Eye (tissue), 1 donor: Measurements from ENCODE around the gene LVRN.
"Not testable (repeated sequence)": the region's sequence is repeated elsewhere in the genome, so short reads cannot be mapped to it uniquely, and the experiment has no call there.

Experiments used
- DNase-seq: peaks from one replicate; pipeline ENCODE4 v3.0.0-alpha.2; 2015

LVRN gene

DNA sequence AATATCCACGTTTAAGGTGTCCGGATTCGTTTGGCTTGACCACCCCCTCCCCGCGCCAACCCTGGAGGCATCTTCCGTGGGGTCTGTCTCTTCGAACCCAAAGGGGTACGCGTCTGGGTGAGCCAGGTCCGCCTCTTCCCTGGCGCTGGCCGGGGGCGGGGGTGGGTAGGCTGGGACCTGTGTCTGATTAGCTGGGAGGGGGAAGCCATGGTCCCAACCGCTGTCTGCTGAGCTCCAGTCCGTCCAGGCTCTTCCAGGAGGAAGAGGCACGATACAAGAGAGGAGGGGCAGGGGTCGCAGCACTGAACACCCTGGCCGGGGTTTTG, at the start of gene LVRN:
TSS of gene LVRN (plus strand) at position 237 of the 326 bp plus-strand sequence. CDS start 143 bp downstream, outside the sequence.
- no peak for DNase-seq

- DNase-seq: not testable (repeated sequence)
Observed at GRCh38 chr5:115913623-115914400, 48.5 kb upstream of the LVRN start.

- DNase-seq: no peak
Observed at GRCh38 chr5:115920171-115920725, 42.0 kb upstream of the LVRN start.

- DNase-seq: not testable (repeated sequence)
Observed at GRCh38 chr5:115928578-115929407, 33.5 kb upstream of the LVRN start.

DNA sequence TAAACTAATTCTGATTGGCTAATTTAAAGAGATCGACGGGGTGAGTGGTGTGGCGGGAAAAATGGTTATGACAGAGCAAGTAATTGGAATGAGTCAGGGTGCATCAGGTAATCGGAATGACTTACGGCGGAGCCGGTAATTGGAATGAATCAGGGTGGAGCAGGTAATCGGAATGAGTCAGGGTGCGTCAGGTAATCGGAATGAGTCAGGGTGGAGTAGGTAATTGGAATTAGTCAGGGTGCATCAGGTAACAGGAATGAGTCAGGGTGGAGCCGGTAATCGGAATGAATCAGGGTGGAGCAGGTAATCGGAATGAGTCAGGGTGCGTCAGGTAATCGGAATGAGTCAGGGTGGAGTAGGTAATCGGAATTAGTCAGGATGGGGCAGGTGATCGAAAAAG, 32.1 kb upstream of the LVRN start:
- not testable (repeated sequence) for DNase-seq

- DNase-seq: no peak
Observed at GRCh38 chr5:115930630-115931337, 31.5 kb upstream of the LVRN start.

- no peak for DNase-seq
Observed at GRCh38 chr5:115932991-115933390, 29.3 kb upstream of the LVRN start.

DNA sequence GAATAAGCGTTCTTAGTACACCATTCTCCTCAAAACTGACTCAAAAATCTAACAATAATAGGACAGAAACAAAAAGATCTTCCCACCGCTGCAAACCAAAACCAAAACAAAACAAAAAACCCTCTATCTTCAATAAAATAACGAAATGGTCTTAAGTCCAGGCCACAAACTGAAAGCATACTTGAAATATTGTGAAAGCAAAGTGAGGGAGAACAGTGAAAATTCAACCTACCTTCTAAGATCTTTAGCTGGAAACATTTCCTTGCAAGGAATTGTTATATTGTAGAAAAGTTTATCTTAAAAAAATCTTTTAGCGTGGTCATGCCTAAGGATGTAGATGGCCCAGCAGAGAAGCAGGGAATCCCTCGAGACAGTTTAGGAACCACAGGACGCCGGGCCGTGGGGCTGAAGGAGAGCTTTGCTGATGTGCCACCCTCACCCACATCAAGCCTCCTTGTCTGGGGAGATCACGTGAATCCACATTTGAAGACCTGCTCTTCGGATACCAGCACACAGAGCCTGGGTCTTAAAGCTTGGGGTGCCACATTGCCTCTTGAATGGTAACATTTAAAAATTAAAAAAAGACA, 27.8 kb upstream of the LVRN start:
- DNase-seq: no peak

DNA sequence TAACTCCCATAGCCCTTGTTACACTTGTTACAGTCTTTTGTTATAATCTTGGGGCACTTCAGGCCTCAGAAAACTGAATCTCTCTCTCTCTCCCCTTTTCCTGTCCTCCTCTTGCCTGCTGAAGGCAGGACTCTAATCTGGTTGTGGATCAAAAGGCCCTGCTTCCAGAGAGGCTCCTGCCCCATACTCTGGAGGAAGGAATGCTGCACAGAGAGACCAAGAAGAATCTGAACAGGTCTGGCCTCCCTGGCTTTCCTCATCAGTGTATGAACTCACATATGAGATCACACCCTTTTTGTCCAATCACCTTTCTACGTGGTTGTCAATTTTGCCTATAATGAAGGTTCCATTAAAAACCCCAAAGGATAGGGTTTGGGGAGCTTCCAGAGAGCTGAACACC, 26.2 kb upstream of the LVRN start:
- no peak for DNase-seq

DNA sequence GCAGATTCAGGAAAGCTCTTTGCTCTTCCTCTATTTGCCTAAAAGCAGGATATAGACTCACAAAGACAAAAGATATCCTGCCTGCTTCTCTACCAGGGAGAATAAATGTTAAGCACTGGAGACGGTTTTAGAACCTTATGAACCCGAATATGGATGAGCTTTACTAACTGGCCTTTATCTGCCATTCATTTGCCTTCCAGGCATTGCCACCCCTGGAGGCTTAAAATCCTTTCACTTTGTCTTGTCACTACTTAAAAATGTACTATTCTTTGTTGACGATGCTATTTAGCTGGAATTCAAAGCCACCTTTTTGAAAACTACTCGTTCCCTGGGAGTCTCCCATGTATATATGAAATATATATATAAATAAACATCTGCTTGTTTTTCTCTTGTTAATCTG, 23.2 kb upstream of the LVRN start:
- DNase-seq: no peak

DNA sequence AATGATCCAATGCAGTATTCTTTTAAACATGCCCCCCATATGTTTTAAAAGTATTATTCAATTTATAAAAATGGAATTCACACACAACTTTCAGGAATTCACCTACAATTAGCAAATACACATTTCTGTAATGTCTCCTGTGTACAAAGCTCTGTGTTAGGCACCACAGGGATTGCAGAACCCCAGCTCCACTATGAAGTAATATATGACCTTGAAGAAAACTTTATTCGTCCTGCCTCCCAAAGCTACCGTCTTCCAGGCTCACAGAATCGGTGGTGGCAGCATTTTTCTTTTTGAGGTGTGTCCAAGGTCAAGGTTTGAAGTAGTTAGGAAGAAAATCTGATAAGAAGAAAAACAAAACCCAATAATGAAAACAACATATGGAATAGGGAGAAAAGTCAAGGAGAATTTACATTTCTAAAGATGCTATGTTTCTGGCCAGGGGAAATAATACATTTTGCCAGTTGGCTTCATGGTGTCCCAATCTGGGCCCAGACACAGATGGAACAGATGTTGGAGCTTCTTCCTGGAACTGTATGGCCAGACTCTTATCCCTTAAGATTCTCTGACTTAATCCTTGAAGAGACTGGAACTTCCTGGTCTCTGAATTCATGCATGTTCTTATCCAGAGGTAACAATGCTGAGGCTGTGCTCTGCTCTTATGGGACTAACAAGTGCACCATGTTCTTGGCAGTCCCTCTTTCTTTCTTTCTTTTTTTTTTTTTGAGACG, 22.0 kb upstream of the LVRN start:
- DNase-seq: peak; percentile 10

DNA sequence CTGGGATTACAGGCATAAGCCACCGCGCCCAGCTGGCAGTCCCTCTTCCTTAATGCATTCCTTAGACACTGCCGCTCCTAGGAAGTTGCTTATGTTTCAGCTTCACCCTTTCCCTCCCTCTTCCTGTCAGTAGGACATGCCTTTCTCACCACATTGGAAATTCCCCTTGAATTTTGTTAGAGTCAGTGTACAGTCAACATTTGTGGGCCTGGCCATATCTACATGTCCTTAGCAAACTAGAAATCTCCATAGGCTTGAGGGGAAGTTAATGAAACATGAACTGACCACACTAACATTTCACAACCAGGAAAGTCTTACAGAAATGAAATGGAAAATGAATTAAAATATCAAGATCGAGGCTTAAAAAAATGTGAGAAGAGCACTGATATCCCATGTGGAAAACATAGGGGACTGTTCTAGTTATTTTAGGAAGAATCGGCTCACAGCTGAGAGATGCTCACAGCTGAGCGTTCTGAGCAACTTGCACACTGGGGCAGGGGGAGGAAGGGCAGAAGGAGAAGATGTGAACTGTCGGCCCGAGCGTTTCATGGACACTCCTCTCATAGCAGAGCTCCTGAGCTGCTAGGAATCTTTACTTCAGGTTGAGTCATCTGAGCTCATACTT, 21.1 kb upstream of the LVRN start:
- peak; percentile 13 for DNase-seq

GRCh38 chr5:115944501-115944900, 17.8 kb upstream of the LVRN start:
- no peak for DNase-seq

DNA sequence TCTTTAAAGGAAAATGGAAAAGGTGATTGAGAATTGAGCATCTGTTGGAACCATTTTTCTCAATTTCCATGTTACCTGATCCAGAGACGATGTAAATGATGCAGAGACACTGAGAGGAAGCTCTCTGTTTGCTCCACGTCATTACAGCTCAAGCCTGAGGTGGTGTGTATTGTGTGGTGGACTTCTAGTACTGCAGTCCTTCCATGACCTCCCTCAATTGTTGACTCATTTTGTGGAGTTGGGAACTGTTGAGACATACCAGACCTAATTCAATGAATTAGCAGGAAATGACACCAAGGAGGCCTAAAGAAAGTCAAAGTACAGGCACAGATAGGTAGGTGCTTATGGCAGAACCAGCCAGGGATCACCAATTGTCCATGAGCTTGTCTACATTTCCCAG, 15.6 kb upstream of the LVRN start:
- no peak for DNase-seq

GRCh38 chr5:115947260-115947659, 15.0 kb upstream of the LVRN start:
- DNase-seq: no peak

DNA sequence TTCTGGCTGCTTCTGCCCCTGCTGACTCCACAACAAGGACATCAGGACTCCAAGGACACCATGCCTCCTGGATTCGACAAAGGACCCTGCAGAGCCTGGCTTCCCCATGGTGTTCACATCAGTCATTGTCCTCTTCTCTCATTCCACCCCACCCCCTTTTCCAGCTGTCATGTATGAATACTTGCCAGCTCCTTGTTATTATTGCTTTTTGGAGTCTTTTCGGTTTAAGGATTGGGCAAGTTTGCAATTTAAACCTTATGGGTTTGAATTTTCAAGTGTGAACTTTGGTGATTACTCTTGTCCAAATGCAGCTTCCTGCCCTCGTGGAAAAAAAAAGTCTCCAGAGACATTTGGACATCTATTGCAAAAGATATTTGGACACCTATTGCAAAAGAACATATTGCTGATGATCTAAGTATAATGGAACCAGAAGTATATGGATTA, 14.2 kb upstream of the LVRN start:
- no peak for DNase-seq

DNA sequence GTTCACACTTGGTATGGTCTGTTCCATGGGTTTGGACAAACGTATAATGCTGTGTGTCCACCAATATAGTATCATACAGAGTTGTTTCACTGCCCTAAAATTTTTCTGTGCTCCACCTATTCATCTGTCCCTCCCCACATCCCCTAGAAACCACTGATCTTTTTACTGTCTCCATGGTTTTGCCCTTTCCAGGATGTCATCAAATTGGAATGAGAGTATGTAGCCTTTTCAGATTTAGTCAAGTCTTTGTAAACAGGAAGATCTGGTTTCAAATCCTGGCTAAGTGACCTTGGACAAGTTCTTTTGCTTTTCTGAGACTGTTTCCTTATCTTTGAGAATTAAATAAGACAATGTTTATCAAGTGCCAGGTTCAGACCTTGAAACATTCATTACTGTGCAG, 13.2 kb upstream of the LVRN start:
- DNase-seq: no peak

DNA sequence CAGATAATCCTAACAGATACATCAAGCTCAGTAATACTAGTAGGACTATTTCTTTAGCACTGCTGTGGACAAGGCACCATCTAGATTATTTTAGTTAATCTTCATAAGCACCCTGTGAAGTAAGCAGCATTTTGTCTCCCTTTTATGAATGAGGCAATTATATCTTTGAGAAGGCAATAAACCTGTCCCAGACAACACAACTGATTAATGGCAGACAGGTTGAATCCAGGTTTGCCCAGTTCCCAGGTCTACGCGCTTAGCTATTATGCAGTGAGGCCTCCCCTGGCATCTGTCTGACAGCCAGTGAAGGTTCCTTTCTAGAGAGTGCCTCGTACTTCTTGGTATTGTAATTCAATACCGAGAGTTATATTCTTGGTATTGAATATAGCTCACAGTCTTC, 9.7 kb upstream of the LVRN start:
- DNase-seq: no peak

- DNase-seq: no peak
Observed at GRCh38 chr5:115954144-115954543, 8.1 kb upstream of the LVRN start.

DNA sequence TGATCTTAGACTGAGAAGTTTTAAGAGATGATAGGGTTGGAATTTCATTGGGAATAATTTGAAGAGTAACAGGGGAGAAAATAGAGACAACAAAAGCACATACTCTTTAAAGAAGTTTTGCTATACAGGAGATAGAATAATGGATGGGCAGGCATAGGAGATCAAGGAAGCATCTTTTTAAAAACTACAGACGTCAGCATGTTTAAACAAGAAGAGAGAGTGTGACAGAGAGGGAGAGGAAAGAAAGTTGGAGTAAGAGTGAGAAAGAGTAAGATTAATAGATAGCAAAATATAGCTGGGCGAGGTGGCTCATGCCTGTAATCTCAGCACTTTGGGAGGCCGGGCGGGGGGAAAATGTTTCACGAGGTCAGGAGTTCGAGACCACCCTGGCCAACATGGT, 5.3 kb upstream of the LVRN start:
- no peak for DNase-seq

DNA sequence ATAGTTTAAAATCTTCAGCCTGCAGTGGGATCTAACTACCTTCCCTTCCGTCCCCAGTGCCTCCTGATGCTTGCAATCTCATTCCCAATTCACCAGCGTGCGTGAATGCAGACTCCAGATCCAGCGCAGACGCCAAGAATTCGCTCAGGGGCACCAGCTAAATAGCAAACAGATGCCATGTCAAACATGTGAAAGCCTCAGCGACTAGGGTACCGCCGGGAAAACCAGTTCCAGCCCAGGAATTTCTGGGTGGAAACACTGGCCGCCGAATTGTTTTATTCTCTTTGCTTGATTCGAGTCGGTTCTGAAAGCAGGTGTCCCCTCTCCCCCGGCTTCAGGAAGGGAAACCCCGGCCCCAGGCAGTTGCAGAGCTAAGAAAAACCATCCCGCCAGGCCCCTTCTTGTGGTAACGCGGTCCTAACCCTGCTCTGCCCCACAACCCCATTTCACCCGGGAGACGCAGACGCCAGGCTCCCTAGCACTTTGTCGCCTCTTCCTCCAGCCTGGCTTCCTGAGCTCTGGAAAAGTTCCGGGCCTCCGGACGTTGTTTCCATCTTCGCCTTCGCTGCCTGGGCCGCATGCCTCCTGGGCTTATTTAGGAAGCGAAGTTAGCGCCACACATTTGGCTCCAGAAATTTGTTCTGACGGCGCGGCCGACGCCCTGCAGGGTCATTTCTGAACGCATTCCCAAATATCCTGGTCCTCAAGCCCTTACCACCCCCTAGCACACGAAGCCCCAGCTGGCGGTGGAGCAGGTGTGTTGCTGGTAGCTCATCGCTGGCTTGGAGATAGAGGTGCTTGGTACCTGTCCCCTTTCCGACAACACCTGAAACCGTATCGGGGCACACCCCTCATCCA, 665 bp upstream of the LVRN start:
- peak; percentile 76 for DNase-seq
